NCI-H1694 treated with DMSO at 0.1 percent for 48 hours (cell line): Measurements from ENCODE around the gene ZKSCAN3.
"Not testable (repeated sequence)": the region's sequence is repeated elsewhere in the genome, so short reads cannot be mapped to it uniquely, and the experiment has no call there.

Experiments
- DNase-seq: peaks from one replicate; lab custom pipeline; 2025; lab: John Stamatoyannopoulos, UW

The ZKSCAN3 gene

GRCh38 chr6:28343898-28344677 is 5.7 kb upstream of the ZKSCAN3 start:
- DNase-seq, result no peak

- DNase-seq, result no peak
These were observed 4.5 kb upstream of the ZKSCAN3 start for GRCh38 chr6:28345201-28345600.

GRCh38 chr6:28347119-28347518 is 2.6 kb upstream of the ZKSCAN3 start:
- DNase-seq, result no peak

DNA sequence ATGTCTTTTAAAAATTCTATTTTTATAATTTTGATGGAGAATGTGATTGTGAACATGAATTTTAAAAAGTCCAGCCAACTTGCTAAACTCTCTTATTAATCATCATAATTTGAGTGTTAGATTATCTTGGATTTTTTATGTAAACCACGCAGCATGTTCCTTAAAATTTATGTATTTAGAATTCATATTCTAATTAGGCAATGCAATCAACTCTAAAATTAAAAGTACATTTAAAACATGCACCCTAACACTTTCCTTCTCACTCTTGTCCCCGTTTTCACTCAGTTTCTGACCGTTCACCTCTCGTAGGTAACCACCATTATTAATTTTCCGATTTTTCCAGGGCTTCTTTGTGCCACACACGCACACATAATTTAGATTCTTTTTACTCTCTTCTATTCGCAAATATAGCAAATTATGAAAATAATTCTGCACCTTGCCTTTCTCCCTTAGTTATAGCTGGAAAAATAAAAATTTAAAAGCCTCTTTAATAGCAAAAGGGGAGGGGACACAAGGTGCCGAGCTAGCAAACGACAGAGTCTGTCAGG is 329 bp upstream of the ZKSCAN3 start:
- no peak for DNase-seq

GRCh38 chr6:28351087-28351486 is 1.3 kb downstream of the ZKSCAN3 start:
- DNase-seq, result no peak

GRCh38 chr6:28351493-28351925 is 1.8 kb downstream of the ZKSCAN3 start:
- DNase-seq, result no peak

GRCh38 chr6:28353356-28353755 is 3.6 kb downstream of the ZKSCAN3 start:
- DNase-seq, result no peak

- DNase-seq, result no peak
These were observed 4.4 kb downstream of the ZKSCAN3 start for GRCh38 chr6:28353981-28354676.

- DNase-seq, result no peak
These were observed 5.2 kb downstream of the ZKSCAN3 start for GRCh38 chr6:28354688-28355554.

DNA sequence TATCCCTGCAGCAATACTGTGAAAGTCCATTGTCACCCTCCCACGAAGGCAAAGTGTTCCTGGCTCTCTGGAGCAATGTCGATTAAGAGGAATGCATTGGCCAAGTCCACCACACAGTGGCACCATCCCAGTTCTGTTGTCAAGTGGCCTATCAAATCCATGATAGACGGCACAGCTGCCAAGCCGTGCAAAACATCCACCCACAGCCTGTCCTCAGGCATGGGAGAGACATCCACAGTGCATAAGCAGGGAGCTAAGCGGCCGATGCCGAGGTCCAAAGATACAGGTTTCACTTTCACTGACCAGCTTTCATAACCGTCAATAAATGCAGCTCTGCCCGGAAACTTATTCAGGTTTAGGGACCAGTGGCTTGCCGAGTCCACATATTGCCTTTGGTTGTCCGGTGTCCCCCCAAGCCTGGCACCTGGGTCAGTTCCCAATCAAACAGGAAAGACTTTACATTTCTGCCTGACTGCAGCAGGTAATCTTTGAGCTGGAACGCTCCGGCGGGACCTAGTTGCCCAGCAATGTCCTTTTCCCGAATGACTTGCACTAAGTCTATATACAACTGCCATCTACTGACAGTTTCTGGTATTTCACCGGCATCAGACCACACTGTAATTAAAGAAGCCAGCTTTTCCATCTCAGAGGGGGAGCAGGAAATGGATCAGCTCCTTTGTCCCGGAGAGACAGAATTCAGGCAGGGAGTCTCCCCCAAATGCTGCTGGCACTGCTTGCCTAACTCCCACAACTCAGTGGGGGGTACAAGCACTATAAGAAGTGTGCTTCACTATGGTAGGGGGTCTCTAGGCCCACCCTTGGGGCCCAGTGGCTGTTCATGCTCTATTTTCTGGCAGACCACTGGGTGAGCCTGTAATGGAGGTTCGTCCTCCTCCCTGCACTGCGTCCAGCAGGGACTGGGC is 6.3 kb downstream of the ZKSCAN3 start:
- DNase-seq, result peak; percentile 64

GRCh38 chr6:28356666-28357020 is 6.9 kb downstream of the ZKSCAN3 start:
- no peak for DNase-seq

DNA sequence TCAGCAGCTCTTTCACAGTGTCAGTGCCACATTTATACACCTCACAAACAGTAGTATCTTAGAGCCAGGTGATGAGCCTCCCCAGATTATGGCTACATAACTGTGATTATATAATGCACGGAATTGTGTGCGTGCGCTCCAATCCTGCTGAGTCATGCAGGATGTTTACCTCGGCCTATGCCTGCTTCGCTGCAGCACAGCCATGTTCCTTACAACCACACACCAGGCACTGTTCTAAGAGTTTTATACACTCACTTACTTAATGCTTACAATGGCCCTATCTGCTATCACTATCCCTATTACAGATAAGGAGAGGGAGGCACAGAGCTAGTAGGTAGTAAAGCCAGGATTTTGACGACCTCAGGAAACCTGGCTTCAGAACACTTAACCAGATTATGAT is 7.3 kb downstream of the ZKSCAN3 start:
- DNase-seq, result no peak

DNA sequence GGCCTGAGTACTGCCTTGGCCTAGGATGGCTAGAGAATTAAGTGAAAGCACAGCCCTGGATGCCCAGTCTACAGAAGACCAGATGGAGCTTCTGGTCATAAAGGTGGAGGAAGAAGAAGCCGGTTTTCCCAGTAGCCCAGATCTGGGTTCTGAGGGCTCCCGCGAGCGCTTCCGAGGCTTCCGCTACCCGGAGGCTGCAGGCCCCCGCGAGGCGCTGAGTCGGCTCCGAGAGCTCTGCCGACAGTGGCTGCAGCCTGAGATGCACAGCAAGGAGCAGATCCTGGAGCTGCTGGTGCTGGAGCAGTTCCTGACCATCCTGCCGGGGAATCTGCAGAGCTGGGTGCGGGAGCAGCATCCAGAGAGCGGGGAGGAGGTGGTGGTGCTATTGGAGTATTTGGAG is 9.8 kb downstream of the ZKSCAN3 start:
- DNase-seq, result not testable (repeated sequence)

GRCh38 chr6:28360961-28361360 is 11.2 kb downstream of the ZKSCAN3 start:
- no peak for DNase-seq

DNA sequence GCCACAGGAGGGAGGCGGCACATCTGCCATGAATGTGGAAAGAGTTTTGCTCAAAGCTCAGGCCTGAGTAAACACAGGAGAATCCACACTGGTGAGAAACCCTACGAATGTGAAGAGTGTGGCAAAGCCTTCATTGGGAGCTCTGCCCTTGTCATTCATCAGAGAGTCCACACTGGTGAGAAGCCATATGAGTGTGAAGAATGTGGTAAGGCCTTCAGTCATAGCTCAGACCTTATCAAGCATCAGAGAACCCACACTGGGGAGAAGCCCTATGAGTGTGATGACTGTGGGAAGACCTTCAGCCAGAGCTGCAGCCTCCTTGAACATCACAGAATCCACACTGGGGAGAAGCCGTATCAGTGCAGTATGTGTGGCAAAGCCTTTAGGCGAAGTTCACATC is 15.8 kb downstream of the ZKSCAN3 start:
- DNase-seq, result not testable (repeated sequence)

DNA sequence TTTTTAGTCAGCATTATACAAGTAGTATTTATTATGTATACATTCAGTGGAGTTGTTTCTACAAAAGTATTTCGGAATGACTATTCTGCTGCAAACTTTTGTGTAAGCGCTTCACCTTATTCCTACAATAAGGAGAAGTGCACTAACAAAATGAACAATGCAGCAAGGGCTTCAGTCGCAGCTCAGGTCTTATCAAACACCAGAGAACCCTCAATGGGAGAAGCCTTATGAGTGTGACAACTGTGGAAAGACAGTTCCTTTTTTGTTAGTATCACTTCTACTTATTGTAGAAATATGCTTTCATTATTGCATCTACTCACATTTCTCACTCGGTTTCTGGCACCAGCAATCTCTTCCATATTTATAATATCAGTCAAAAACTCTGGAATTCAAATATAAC is 18.8 kb downstream of the ZKSCAN3 start:
- no peak for DNase-seq

DNA sequence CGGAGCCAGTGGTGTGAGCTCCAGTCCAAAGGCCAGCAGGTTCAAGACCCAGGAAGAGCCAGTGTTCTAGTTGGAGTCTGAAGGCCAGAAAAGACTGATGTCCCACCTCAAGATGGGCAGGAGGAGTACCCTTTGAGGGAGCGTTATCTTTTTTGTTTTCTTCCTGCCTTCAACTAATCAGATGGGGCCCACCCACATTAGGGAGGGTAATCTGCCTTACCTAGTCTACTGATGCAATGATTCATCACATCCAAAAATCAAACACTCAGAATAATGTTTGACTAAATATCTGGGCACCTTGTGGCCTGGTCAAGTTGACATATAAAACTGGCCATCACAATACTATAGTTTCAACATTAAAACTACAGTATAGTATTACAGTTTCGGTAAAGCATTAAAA is 19.7 kb downstream of the ZKSCAN3 start:
- no peak for DNase-seq

- DNase-seq, result no peak
These were observed 20.7 kb downstream of the ZKSCAN3 start for GRCh38 chr6:28370440-28370839.

DNA sequence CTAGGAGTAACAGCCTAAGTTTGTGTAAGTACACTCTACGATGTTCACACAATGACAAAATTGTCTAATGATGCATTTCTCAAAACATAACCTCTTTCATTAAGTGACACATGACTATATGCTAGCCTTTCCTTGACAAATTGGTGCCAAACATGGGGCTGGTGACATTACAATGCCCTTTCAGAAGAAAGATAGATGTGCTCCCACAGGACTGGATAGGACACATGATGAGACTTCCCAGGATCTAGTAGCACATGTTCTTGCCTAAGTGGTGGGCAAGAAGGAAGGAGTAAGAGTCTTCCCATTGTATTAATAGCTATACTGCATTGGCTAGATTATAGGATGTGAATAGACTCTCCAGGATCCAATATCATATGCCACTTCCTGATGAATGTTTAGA is 21.5 kb downstream of the ZKSCAN3 start:
- no peak for DNase-seq

DNA sequence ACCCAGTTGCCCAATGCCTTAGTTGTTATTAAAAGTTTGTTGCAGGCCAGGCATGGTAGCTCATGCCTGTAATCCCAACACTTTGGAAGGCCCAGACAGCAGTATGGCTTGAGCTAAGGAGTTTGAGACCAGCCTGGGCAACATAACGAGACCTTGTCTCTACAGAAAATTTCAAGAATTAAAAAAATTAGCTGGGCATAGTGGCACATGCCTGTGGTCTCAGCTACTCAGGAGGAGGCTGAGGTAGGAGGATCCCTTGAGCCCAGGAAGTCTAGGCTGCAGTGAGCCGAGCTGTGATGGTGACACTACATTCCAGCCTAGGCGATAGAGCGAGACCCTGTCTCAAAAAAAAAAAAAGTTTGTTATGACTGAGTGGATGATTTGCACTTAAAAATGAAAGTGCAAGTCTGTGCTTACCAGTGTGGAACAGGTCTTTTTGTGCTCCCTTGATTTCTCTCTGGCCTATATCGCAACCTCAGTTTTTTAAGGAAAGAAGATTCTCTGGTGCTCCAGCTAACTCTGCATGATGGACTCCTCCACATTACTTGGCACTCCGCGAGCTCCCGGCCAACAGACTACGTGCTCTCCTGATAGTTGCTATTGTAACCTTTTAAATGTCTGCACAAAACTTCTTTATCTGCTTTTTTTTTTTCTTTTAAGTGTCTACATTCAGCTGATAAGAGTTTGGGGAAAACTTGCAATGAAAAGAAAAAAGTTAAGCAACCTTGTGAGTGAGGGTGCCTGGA is 22.1 kb downstream of the ZKSCAN3 start:
- no peak for DNase-seq

GRCh38 chr6:28373925-28374324 is 24.2 kb downstream of the ZKSCAN3 start:
- DNase-seq, result no peak
